ENCODE measurements around the gene LSM3.

Gene LSM3

DNA sequence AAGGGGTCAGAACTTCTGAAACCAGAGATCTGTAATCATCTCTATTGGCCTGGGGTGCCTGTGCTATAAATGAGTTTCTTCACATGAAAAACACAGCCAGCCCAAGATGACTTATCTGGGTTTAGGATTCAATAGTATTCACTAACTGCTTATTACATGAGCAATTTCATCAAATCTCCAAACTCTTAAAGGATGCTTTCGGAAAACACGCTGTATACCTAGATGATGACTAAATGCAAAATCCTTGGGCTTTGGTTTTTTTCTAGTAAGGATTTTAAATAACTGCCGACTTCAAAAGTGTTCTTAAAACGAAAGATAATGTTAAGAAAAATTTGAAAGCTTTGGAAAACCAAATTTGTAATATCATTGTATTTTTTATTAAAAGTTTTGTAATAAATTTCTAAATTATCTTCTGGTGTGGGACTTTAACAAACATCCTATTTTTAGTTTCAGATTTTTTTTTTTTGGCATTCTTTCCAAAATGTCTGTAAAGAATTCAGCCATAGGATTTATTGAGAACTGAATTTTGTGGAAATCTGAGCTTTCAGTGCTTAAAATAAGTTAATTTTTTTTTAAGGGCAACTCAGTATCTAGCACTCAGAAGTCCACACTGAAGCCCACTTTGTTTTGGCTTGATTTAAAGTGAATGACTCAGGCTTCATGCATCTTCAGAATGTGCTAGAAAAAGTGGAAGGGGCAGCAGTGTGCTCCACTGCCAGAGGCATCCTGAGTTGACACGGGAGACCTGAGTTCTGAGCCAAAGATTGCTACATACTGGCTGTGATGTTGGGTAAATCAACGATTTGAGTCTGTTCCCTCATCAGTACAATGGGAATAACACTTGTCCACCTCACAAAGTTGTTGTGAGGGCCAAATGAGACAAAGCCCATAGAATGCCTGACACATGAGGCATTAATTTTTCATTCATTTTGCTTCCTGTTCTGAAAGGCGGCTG lies 35.1 kb upstream of the LSM3 start:
- no peak overlapping the region for H3K4me3 ChIP-seq (ENCODE audit: low read depth, low read length)
- no peak for TF ChIP-seq CTCF (IDR thresholded peaks at IDR 0.05; ENCODE audit: low read depth, low read length)

DNA sequence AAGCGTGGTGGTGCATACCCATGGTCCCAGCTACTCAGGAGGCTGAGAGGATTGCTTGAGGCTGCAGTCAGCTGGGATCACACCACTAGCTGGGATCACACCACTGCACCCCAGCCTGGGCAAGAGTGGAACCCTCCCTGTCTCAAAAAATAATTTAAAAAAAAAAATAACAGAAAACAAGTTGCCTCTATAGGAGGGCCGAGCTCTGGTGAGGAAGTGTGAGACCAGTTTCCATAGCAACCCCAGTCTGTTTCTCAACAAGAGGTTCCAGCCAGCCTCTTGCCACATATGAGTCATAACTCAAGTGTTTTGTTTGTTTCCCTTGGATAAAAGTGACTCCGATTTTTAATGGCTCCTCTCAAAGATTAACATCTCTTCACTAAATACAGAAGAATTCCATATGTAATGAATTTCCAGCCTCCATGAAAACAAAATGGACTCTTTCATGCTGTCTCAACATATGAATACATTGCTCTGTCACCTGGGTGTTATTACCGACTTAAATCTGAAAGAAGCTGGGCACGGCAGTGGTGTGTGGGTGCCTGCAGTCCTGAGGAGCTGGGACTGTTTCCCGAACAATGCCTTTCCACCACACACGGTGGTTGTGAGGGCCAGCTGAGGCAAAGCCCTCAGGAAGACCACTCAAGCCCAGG lies 34.1 kb upstream of the LSM3 start:
- H3K4me3 ChIP-seq (ENCODE audit: low read depth, low read length) = peak overlapping the region; percentile 40
- no peak for TF ChIP-seq CTCF (IDR thresholded peaks at IDR 0.05; ENCODE audit: low read depth, low read length)

- no peak overlapping the region for H3K4me3 ChIP-seq (ENCODE audit: low read depth, low read length)
- TF ChIP-seq CTCF (IDR thresholded peaks at IDR 0.05; ENCODE audit: low read depth, low read length) = no peak
Observed at GRCh38 chr3:14145236-14145635, 33.4 kb upstream of the LSM3 start.

GRCh38 chr3:14145670-14146380 lies 32.8 kb upstream of the LSM3 start:
- H3K4me3 ChIP-seq (ENCODE audit: low read depth, low read length) = no peak overlapping the region
- TF ChIP-seq CTCF (IDR thresholded peaks at IDR 0.05; ENCODE audit: low read depth, low read length) = no peak

GRCh38 chr3:14146381-14147065 lies 32.1 kb upstream of the LSM3 start:
- H3K4me3 ChIP-seq (ENCODE audit: low read depth, low read length) = no peak overlapping the region
- TF ChIP-seq CTCF (IDR thresholded peaks at IDR 0.05; ENCODE audit: low read depth, low read length) = no peak

DNA sequence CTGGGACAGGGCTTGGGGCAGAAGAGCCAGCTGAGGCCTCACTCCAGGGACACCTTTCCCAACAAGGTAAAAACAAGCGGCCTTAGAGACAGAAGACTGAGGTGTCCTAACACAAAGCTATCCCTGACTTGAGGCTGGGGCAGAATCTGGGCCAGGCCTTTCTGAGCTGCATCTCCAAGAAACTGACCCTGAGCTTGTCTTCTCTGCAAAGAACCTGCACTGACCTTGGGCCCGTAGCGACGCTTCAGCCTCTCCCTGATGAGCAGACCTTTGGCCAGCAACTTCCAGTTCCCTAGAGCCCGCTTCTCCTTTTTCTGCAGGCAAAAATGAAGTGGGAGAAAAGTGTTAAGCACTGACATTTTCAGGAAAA lies 31.6 kb upstream of the LSM3 start:
- no peak for TF ChIP-seq CTCF (IDR thresholded peaks at IDR 0.05; ENCODE audit: low read depth, low read length)
- H3K4me3 ChIP-seq (ENCODE audit: low read depth, low read length) = no peak overlapping the region
